Mammary epithelial cell (primary cell): ENCODE data around the gene TPD52L2.

Experiments used
- EZH2 ChIP-seq: IDR thresholded peaks from 2 replicates; pipeline ENCODE4 v1.6.1; 2012; ENCODE audit warnings: low read length, inconsistent platforms, borderline replicate concordance
- TF ChIP-seq, protein P1 (sequence below), 2 donors: IDR thresholded peaks in 1 of 2; conservative IDR thresholded peaks in 1 of 2; 2 replicates each; pipeline ENCODE4 v1.5.1; 2011 to 2012; ENCODE audit warnings: inconsistent platforms in 2 of 2, low read length in 2 of 2, mild to moderate bottlenecking in 2 of 2, control low read depth in 1 of 2, low read depth in 1 of 2; ENCODE audit not compliant: insufficient read depth in 1 of 2; ENCODE audit errors: extremely low read depth in 1 of 2

DNA sequence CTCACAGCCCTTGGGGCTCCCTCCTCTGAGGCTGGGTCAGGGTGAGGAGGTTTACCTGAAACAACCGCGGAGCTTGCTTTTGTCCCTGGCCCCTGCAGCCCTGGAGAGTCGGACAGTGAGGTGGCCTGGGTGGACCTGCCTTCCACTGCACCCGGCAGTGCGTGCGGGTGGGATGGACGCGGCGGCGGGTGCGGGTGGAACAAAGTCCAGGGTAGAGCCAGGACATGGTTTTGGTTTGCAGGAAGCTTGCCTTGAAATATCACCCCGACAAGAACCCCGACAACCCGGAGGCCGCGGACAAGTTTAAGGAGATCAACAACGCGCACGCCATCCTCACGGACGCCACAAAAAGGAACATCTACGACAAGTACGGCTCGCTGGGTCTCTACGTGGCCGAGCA, 64.0 kb downstream of the TPD52L2 start:
- TF ChIP-seq EZH2 = no peak
- TF ChIP-seq, protein P1, sequence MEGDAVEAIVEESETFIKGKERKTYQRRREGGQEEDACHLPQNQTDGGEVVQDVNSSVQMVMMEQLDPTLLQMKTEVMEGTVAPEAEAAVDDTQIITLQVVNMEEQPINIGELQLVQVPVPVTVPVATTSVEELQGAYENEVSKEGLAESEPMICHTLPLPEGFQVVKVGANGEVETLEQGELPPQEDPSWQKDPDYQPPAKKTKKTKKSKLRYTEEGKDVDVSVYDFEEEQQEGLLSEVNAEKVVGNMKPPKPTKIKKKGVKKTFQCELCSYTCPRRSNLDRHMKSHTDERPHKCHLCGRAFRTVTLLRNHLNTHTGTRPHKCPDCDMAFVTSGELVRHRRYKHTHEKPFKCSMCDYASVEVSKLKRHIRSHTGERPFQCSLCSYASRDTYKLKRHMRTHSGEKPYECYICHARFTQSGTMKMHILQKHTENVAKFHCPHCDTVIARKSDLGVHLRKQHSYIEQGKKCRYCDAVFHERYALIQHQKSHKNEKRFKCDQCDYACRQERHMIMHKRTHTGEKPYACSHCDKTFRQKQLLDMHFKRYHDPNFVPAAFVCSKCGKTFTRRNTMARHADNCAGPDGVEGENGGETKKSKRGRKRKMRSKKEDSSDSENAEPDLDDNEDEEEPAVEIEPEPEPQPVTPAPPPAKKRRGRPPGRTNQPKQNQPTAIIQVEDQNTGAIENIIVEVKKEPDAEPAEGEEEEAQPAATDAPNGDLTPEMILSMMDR (conservative IDR thresholded peaks at IDR 0.05 in 1 of 2, IDR thresholded peaks at IDR 0.05 in 1 of 2; ENCODE audit: extremely low read depth in 1 of 2, insufficient read depth in 1 of 2, low read depth in 1 of 2, low read length in 2 of 2) = no peak
